Esophagus muscularis mucosa (tissue), 4 donors: ENCODE results near the gene GLTP. TPM values are rescaled to one million over a fixed set of nuclear protein-coding genes. Genes with fewer than 3 reads are reported as not detected.

Experiments
- DNase-seq: peaks from one replicate; pipeline ENCODE4 v3.0.0-alpha.2; 2017; ENCODE audit errors: extremely low spot score
- H3K27ac ChIP-seq, 4 donors: fragments of 200-600 bp; sonication (generic); replicated peaks in 1 of 4; 1 replicate in 3 of 4; 2 replicates in 1 of 4; pipeline ENCODE4 v1.5.1; 2016 to 2019; ENCODE audit warnings: mild to moderate bottlenecking in 1 of 4
- H3K27me3 ChIP-seq, 4 donors: fragments of 200-600 bp; sonication (generic); one replicate each; pipeline versions ENCODE4 v1.5.1 to v1.6.0; 2016 to 2019
- H3K36me3 ChIP-seq, 4 donors: fragments of 200-600 bp; sonication (generic); one replicate each; pipeline ENCODE4 v1.5.1; 2016 to 2019
- H3K4me1 ChIP-seq, 4 donors: fragments of 200-600 bp; sonication (generic); one replicate each; pipeline ENCODE4 v1.5.1; 2016 to 2019
- H3K4me3 ChIP-seq, 4 donors: fragments of 200-600 bp; sonication (generic); 1 replicate in 2 of 4; 2 replicates in 2 of 4; pipeline ENCODE4 v1.5.1; 2016 to 2019; ENCODE audit warnings: mild to moderate bottlenecking in 4 of 4, moderate library complexity in 1 of 4
- H3K9me3 ChIP-seq, 4 donors: fragments of 200-600 bp; sonication (generic); 1 replicate in 3 of 4; 2 replicates in 1 of 4; pipeline ENCODE4 v1.5.1; 2016 to 2019
- CTCF ChIP-seq, 3 experiments: fragments of 200-600 bp in 2 of 3; fragments of 450-650 bp in 1 of 3; sonication (generic) in 2 of 3; IDR thresholded peaks; one replicate each; pipeline ENCODE4 v1.5.1; 2017 to 2019; ENCODE audit warnings: antibody characterized with exemption in 3 of 3, mild to moderate bottlenecking in 2 of 3, moderate library complexity in 1 of 3
- EP300 ChIP-seq: sonication (generic); formaldehyde crosslinking; IDR thresholded peaks from one replicate; pipeline ENCODE4 v1.6.1; 2017; ENCODE audit warnings: antibody characterized with exemption
- POLR2A ChIP-seq: fragments of 450-650 bp; IDR thresholded peaks from one replicate; pipeline ENCODE4 v1.6.1; 2017; ENCODE audit warnings: antibody characterized with exemption, moderate library complexity, mild to moderate bottlenecking, low read depth
- POLR2AphosphoS5 ChIP-seq, 2 donors: sonication (generic); formaldehyde crosslinking; IDR thresholded peaks; one replicate each; pipeline ENCODE4 v1.6.1; 2017; ENCODE audit warnings: antibody characterized with exemption in 2 of 2
- WGBS: methylation state at CpG from one replicate; pipeline ENCODE4 v1.1.5; 2018; 5-methylcytosine and 5-hydroxymethylcytosine counted together
- intact Hi-C: fragments of 100-400 bp; cut with DNase I; formaldehyde crosslinking; loops from one replicate; pipeline ENCODE4 v1.15.1; 2023
- total RNA-seq, 4 donors: library from RNA; depleted of rRNA; stranded (reverse); fragments of >200 nt; gene quantifications; one replicate each; pipeline versions ENCODE4 v1.1.0 to v1.2.1, GENCODE V29; 2016

The GLTP gene
- total RNA-seq, 4 donors from 2014 or later: 37.0 to 47.7 (median 39.6) TPM

GRCh38 chr12:109877504-109878246 is 2.7 kb downstream of the GLTP start:
- WGBS: 61% methylated on average over 8 of the region's 10 CpGs
- Histone ChIP-seq H3K27ac (no peak overlapping the region), H3K27me3 (no peaks in the 10 kb centered on the region), H3K36me3 (peaks cover 0 to 3% (median 1%) of the 10 kb centered on the region in 4 donors), H3K4me1 (peaks cover 24 to 43% (median 32%) of the 10 kb centered on the region in 4 donors), H3K4me3 (no peak overlapping the region), H3K9me3 (no peaks in the 10 kb centered on the region)
- intact Hi-C loops: no loop called here
- TF ChIP-seq POLR2A: no peak
- no peak for TF ChIP-seq POLR2AphosphoS5 (IDR thresholded peaks at IDR 0.05)
- no peak for TF ChIP-seq EP300
- no peak for TF ChIP-seq CTCF (IDR thresholded peaks at IDR 0.05)
- no peak for DNase-seq

- no peak for DNase-seq
- Histone ChIP-seq H3K9me3 (no peaks in the 10 kb centered on the region), H3K4me1 (peaks cover 28 to 53% (median 40%) of the 10 kb centered on the region in 4 donors), H3K36me3 (peaks cover 4 to 13% (median 11%) of the 10 kb centered on the region in 4 donors), H3K27me3 (no peaks in the 10 kb centered on the region), H3K4me3 (no peak overlapping the region), H3K27ac (no peak overlapping the region)
- intact Hi-C loops: no loop called here
- TF ChIP-seq CTCF (IDR thresholded peaks at IDR 0.05): no peak
Observed at GRCh38 chr12:109876406-109876805, 3.9 kb downstream of the GLTP start.

- no peak overlapping the region for H3K4me3 ChIP-seq
- TF ChIP-seq EP300: no peak
- DNase-seq: no peak
- intact Hi-C loops: no loop called here
- no peaks in the 10 kb centered on the region for H3K27me3 ChIP-seq
- H3K27ac ChIP-seq: no peak overlapping the region
- peaks cover 27 to 51% (median 34%) of the 10 kb centered on the region in 4 donors for H3K4me1 ChIP-seq
- H3K9me3 ChIP-seq: no peaks in the 10 kb centered on the region
- WGBS: 85% methylated on average over 6 of the region's 6 CpGs
- H3K36me3 ChIP-seq: peaks cover 4 to 13% (median 11%) of the 10 kb centered on the region in 4 donors
Observed at GRCh38 chr12:109875572-109876131, 4.7 kb downstream of the GLTP start.

GRCh38 chr12:109873653-109874052 is 6.7 kb downstream of the GLTP start:
- no peak for TF ChIP-seq EP300
- TF ChIP-seq POLR2A: no peak
- TF ChIP-seq CTCF (IDR thresholded peaks at IDR 0.05): no peak
- no peak for TF ChIP-seq POLR2AphosphoS5 (IDR thresholded peaks at IDR 0.05)
- H3K36me3 ChIP-seq: peaks cover 4 to 13% (median 11%) of the 10 kb centered on the region in 4 donors
- no peaks in the 10 kb centered on the region for H3K9me3 ChIP-seq
- no peaks in the 10 kb centered on the region for H3K27me3 ChIP-seq
- no peak overlapping the region for H3K27ac ChIP-seq
- 87% methylated on average over 6 of the region's 6 CpGs for WGBS
- H3K4me3 ChIP-seq: no peak overlapping the region
- peaks cover 16 to 37% (median 22%) of the 10 kb centered on the region in 4 donors for H3K4me1 ChIP-seq
- DNase-seq: no peak
- intact Hi-C loops: no loop called here

GRCh38 chr12:109871668-109872314 is 8.6 kb downstream of the GLTP start:
- Histone ChIP-seq H3K27me3 (no peaks in the 10 kb centered on the region), H3K36me3 (peaks cover 4 to 13% (median 12%) of the 10 kb centered on the region in 4 donors), H3K4me3 (no peak overlapping the region), H3K9me3 (no peaks in the 10 kb centered on the region), H3K4me1 (peaks cover 6 to 19% (median 7%) of the 10 kb centered on the region in 4 donors), H3K27ac (no peak overlapping the region)
- TF ChIP-seq POLR2A: no peak
- TF ChIP-seq CTCF (IDR thresholded peaks at IDR 0.05): no peak
- TF ChIP-seq EP300: no peak
- no peak for TF ChIP-seq POLR2AphosphoS5 (IDR thresholded peaks at IDR 0.05)
- intact Hi-C loops: no loop called here
- WGBS: 73% methylated on average over 6 of the region's 7 CpGs
- no peak for DNase-seq
